Hepatocyte (in vitro differentiated cells): ENCODE results near the gene GXYLT2. TPM values are rescaled to one million over a fixed set of nuclear protein-coding genes. Genes with fewer than 3 reads are reported as not detected.

Source experiments
- DNase-seq: peaks from one replicate; pipeline ENCODE4 v3.0.0-alpha.2; 2016; ENCODE audit warnings: low spot score
- H2AFZ ChIP-seq: fragments of 200-600 bp; sonication (generic); 2 replicates; pipeline ENCODE4 v1.6.0; 2016; ENCODE audit warnings: antibody characterized with exemption, mild to moderate bottlenecking
- H3K27ac ChIP-seq: fragments of 200-600 bp; sonication (generic); 2 replicates; pipeline ENCODE4 v1.5.1; 2016; ENCODE audit warnings: mild to moderate bottlenecking
- H3K27me3 ChIP-seq: fragments of 200-600 bp; sonication (generic); 2 replicates; pipeline ENCODE4 v1.6.1; 2016
- H3K36me3 ChIP-seq: fragments of 200-600 bp; sonication (generic); replicated peaks from 2 replicates; pipeline ENCODE4 v1.5.1; 2016; ENCODE audit warnings: low read depth; ENCODE audit not compliant: insufficient read depth
- H3K4me1 ChIP-seq: fragments of 200-600 bp; sonication (generic); 2 replicates; pipeline ENCODE4 v1.5.1; 2016; ENCODE audit warnings: mild to moderate bottlenecking, moderate library complexity; ENCODE audit not compliant: insufficient read depth
- H3K4me2 ChIP-seq: fragments of 200-600 bp; sonication (generic); 2 replicates; pipeline ENCODE4 v1.6.0; 2016
- H3K4me3 ChIP-seq: fragments of 200-600 bp; sonication (generic); 2 replicates; pipeline ENCODE4 v1.5.1; 2016; ENCODE audit warnings: mild to moderate bottlenecking
- H3K79me2 ChIP-seq: fragments of 200-600 bp; sonication (generic); 2 replicates; pipeline ENCODE4 v1.6.0; 2017; ENCODE audit warnings: mild to moderate bottlenecking
- H3K9me2 ChIP-seq: fragments of 200-600 bp; sonication (generic); replicated peaks from 2 replicates; pipeline ENCODE4 v1.6.0; 2017; ENCODE audit warnings: mild to moderate bottlenecking; ENCODE audit not compliant: insufficient read depth
- H3K9me3 ChIP-seq: fragments of 200-600 bp; sonication (generic); 2 replicates; pipeline ENCODE4 v1.5.1; 2016; ENCODE audit warnings: low read depth, mild to moderate bottlenecking
- H4K20me1 ChIP-seq: fragments of 200-600 bp; sonication (generic); 2 replicates; pipeline ENCODE4 v1.6.0; 2016; ENCODE audit warnings: mild to moderate bottlenecking; ENCODE audit not compliant: insufficient read depth, poor library complexity, severe bottlenecking
- EZH2 ChIP-seq: fragments of 200-600 bp; sonication (generic); IDR thresholded peaks from 2 replicates; pipeline ENCODE4 v1.6.1; 2016; ENCODE audit warnings: antibody characterized with exemption, mild to moderate bottlenecking, borderline replicate concordance
- EZH2phosphoT487 ChIP-seq: fragments of 200-600 bp; sonication (generic); IDR thresholded peaks from one replicate; pipeline ENCODE4 v1.6.1; 2018; ENCODE audit warnings: antibody characterized with exemption, mild to moderate bottlenecking, low read depth, moderate library complexity; ENCODE audit not compliant: unreplicated experiment, severe bottlenecking
- WGBS: methylation state at CpG from one replicate; pipeline ENCODE4 v1.1.6; 2016; ENCODE audit warnings: low lambda C conversion rate; ENCODE audit errors: missing lambda C conversion rate; 5-methylcytosine and 5-hydroxymethylcytosine counted together
- polyA plus RNA-seq: library from polyadenylated mRNA; unstranded; fragments of >200 nt; fragmentation: Nextera tagmentation; extraction: Ambion mirVana; gene quantifications from 2 replicates; pipeline ENCODE4 v1.2.1, GENCODE V29; 2016
- total RNA-seq: library from RNA; depleted of rRNA; stranded (reverse); fragments of >200 nt; gene quantifications from 2 replicates; pipeline ENCODE4 v1.2.3, GENCODE V29; 2014
- TF ChIP-seq, protein P1 (sequence below): fragments of 200-600 bp; sonication (generic); IDR thresholded peaks from 2 replicates; pipeline ENCODE4 v1.5.1; 2016; ENCODE audit warnings: antibody characterized with exemption, mild to moderate bottlenecking; ENCODE audit not compliant: poor library complexity

GXYLT2 gene
- total and polyA plus RNA-seq, 2 experiments from 2014 or later, result 27.4 to 35.7 TPM

DNA sequence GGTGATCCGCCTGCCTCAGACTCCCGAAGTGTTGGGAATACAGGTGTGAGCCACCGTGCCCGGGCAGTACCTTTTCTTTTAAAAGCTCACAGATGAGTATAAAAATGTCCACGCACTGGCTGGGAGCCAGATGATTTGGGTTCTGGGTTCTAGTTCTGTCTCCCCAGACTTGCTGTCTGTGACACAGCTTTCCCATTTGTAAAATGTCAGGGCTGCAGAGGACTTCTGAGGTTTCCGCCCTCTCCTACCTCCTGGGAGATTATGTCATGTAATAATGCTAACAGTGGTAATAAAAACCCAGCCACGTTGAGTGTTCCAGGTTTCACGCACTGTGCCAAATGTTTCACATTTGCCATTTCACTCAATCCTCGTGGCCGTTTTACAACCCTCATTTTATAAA, 107.5 kb downstream of the GXYLT2 start:
- DNase-seq, result peak; percentile 11
- TF ChIP-seq EZH2 (no peak), EZH2phosphoT487 (no peak)
- TF ChIP-seq, protein P1, sequence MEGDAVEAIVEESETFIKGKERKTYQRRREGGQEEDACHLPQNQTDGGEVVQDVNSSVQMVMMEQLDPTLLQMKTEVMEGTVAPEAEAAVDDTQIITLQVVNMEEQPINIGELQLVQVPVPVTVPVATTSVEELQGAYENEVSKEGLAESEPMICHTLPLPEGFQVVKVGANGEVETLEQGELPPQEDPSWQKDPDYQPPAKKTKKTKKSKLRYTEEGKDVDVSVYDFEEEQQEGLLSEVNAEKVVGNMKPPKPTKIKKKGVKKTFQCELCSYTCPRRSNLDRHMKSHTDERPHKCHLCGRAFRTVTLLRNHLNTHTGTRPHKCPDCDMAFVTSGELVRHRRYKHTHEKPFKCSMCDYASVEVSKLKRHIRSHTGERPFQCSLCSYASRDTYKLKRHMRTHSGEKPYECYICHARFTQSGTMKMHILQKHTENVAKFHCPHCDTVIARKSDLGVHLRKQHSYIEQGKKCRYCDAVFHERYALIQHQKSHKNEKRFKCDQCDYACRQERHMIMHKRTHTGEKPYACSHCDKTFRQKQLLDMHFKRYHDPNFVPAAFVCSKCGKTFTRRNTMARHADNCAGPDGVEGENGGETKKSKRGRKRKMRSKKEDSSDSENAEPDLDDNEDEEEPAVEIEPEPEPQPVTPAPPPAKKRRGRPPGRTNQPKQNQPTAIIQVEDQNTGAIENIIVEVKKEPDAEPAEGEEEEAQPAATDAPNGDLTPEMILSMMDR, result no peak
- peaks cover 13% of the 10 kb centered on the region for H3K4me1 ChIP-seq
- no peak overlapping the region for H3K4me2 ChIP-seq
- no peaks in the 10 kb centered on the region for H3K9me2 ChIP-seq
- no peaks in the 10 kb centered on the region for H3K9me3 ChIP-seq
- no peak overlapping the region for H3K4me3 ChIP-seq
- 89% methylated on average over 10 of the region's 10 CpGs for WGBS
- no peaks in the 10 kb centered on the region for H3K79me2 ChIP-seq
- H3K27ac ChIP-seq, result no peak overlapping the region
- no peaks in the 10 kb centered on the region for H3K27me3 ChIP-seq
- H3K36me3 ChIP-seq, result no peaks in the 10 kb centered on the region
- no peak overlapping the region for H2AFZ ChIP-seq
- H4K20me1 ChIP-seq, result peaks cover 26% of the 10 kb centered on the region

DNA sequence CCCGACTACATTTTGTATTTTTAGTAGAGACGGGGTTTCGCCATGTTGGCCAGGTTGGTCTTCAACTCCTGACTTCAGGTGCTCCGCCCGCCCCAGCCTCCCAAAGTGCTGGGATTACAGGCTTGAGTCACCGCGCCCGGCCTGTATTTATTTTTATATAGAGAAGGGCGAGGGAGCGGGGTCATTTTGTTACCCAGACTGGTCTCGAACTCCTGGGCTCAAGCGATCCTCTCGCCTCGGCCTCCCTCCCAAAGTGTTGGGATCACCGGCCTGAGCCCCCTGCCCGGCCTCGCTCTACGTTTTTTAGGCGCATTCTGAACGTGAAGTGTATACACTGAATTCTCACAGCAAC, 108.3 kb downstream of the GXYLT2 start:
- peaks cover 20% of the 10 kb centered on the region for H3K4me1 ChIP-seq
- H3K4me2 ChIP-seq, result peak overlapping the region; percentile 77
- H3K36me3 ChIP-seq, result no peaks in the 10 kb centered on the region
- peak overlapping the region; percentile 98 for H3K27ac ChIP-seq
- H3K79me2 ChIP-seq, result no peaks in the 10 kb centered on the region
- peak overlapping the region; percentile 34 for H3K4me3 ChIP-seq
- TF ChIP-seq, protein P1, result no peak
- no peak for TF ChIP-seq EZH2
- TF ChIP-seq EZH2phosphoT487, result no peak
- no peak for DNase-seq
- no peaks in the 10 kb centered on the region for H3K9me3 ChIP-seq
- 90% methylated on average over 20 of the region's 20 CpGs for WGBS
- H2AFZ ChIP-seq, result peak overlapping the region; percentile 89
- H3K9me2 ChIP-seq, result no peaks in the 10 kb centered on the region
- H3K27me3 ChIP-seq, result no peaks in the 10 kb centered on the region
- H4K20me1 ChIP-seq, result peaks cover 33% of the 10 kb centered on the region

DNA sequence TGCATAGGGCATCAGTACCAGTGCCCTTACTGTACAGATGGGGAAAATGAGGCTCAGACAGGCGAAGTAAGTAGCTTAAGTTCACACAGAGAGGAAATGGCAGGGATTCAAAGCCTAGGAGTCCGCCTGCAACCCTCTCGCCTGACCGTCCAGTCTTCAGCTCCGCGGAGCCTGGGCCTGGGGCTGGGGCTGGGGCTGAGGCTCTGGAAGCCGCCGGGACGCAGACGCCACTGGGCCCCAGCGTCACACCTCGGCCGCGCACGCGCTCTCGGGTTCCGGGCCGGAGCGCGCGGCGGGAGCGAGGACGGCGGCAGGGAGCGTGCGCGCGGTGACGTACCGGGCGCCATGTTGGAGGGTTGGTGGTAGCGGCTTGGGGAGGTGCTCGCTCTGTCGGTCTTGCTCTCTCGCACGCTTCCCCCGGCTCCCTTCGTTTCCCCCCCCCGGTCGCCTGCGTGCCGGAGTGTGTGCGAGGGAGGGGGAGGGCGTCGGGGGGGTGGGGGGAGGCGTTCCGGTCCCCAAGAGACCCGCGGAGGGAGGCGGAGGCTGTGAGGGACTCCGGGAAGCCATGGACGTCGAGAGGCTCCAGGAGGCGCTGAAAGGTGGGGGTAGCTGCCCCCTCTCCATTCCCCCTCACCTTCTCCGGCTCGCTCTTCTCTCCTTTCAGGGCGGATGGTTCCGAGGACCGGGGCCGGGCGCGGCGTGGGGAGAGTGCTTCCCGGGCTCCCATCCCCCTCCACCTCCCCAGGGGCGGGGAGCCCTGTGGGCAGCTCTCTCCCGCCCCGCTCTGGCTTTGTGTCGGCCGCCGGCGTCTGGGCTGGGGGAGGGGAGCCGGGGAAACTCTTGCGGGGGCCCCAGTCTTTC, 108.9 kb downstream of the GXYLT2 start, which contains the start of gene PPP4R2:
Gene PPP4R2 (plus strand): TSS at position 339 of the 861 bp plus-strand sequence. CDS start 227 bp downstream, at position 566.
- WGBS, result 2% methylated on average over 41 of the region's 75 CpGs
- Histone ChIP-seq H3K27ac (peak within 1 kb of the TSS; percentile 98), H3K79me2 (no peaks in the 10 kb centered on the region), H3K4me3 (peak within 1 kb of the TSS; percentile 67), H3K9me3 (no peaks in the 10 kb centered on the region), H3K9me2 (no peaks in the 10 kb centered on the region), H3K4me1 (peaks cover 20% of the 10 kb centered on the region), H2AFZ (peak within 1 kb of the TSS; percentile 89), H3K27me3 (no peaks in the 10 kb centered on the region), H4K20me1 (peaks cover 39% of the 10 kb centered on the region), H3K4me2 (peak within 1 kb of the TSS; percentile 79), H3K36me3 (no peaks in the 10 kb centered on the region)
- TF ChIP-seq, protein P1, result no peak
- TF ChIP-seq EZH2 (no peak), EZH2phosphoT487 (no peak)
- DNase-seq, result peak; percentile 96
